Measurements from ENCODE around the gene SLX1A. TPM values are rescaled to one million over a fixed set of nuclear protein-coding genes. Genes with fewer than 3 reads are reported as not detected.
A peak's percentile ranks its signal among the peaks of the same experiment; 100 is the strongest.
"Not testable (repeated sequence)": the region's sequence is repeated elsewhere in the genome, so short reads cannot be mapped to it uniquely, and the experiment has no call there.

The SLX1A gene
- total RNA-seq, 1 donor from 2014 or later, result 16.6 TPM

DNA sequence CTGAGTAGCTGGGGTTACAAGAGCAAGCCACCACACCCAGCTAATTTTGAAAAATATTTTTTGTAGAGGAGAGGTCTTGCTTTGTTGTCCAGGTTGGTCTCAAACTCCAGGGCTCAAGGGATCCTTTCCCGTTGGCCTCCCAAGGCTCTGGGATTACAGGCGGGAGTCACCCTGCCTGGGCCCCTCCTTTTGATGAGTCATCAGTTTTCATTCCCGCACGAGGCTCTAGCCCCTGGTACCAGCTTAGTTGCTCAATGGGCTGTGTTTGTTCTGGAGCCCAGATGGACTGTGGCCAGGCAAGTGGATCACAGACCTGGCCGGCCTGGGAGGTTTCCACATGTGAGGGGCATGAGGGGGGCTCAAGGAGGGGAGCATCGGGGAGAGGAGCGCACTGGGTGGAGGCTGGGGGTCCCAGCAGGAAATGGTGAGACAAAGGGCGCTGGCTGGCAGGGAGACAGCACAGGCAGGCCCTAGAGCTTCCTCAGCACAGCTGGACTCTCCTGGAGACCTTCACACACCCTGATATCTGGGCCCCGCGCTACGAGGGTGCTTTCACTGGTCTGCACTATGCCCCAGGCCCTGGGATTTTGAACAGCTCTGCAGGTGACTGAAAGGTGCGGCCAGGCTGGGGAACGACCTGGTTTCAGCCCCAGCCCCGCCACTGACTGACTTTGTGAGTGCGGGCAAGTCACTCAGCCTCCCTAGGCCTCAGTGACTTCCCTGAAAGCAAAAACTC, 6.1 kb downstream of the SLX1A start:
- H3K27ac Mint-ChIP-seq (ENCODE audit: unreplicated experiment); H3K9me3 Mint-ChIP-seq (ENCODE audit: unreplicated experiment); H3K36me3 Mint-ChIP-seq (ENCODE audit: unreplicated experiment); H3K4me3 Mint-ChIP-seq (ENCODE audit: unreplicated experiment); DNase-seq; H3K27me3 Mint-ChIP-seq (ENCODE audit: unreplicated experiment); H3K4me1 Mint-ChIP-seq (ENCODE audit: low read depth, unreplicated experiment): not testable (repeated sequence)

DNA sequence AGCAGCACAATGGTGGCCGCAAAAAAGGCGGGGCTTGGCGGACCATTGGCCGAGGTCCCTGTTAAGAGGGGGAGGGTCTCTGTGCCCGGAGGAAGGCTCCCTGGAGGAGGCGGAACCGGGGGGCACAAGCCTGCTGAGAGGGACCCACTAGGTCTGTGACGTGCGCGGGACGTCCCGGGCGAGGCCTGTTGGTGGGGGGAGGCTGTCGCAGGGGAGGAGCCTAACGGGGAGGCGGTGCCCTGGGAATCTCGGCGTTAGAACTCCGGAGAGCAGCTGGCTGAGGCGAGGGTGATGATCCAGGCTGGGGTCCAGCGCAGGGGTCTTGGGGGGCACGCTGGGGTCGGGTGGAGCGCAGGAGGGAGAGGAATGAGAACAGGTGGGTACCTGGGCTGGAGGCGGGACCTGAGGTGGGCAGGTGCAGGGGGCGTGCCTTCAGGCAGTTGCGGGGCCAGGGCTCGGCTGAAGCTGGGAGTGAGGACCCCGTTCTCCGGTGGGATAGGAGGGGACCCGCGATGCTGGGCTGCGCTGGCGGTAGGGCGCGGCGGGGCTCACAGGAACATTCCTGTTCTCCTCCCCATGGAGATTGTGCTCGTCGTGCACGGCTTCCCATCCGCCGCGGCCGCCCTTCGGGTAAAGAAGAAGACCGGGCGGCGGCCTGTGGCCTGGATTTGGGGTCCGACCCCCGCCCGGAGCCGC, 12.0 kb downstream of the SLX1A start:
- not testable (repeated sequence) for H3K36me3 Mint-ChIP-seq (ENCODE audit: unreplicated experiment); H3K27me3 Mint-ChIP-seq (ENCODE audit: unreplicated experiment); H3K4me1 Mint-ChIP-seq (ENCODE audit: low read depth, unreplicated experiment); H3K4me3 Mint-ChIP-seq (ENCODE audit: unreplicated experiment); H3K27ac Mint-ChIP-seq (ENCODE audit: unreplicated experiment); H3K9me3 Mint-ChIP-seq (ENCODE audit: unreplicated experiment)
- peak; percentile 28 for DNase-seq

DNA sequence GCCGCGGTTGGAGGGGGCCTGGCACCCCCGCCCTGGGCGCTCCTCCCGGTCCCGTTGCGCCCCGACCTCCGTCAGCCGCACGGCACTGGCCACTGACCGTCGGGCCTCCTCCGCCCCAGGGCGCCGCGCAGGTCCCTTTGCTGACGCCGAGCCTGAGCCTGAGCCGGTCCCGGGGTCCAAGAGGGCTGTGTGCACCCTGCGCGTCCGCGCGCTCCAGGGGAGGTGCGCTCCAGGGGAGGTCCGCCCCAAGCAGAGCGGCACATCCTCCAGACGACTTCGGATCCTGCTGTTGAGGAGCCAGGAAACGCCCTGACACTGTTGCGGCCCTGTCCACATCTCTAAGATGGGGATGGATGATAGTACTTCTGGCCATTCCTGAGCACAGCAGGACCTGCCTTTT, 12.6 kb downstream of the SLX1A start:
- not testable (repeated sequence) for DNase-seq; H3K36me3 Mint-ChIP-seq (ENCODE audit: unreplicated experiment); H3K4me1 Mint-ChIP-seq (ENCODE audit: low read depth, unreplicated experiment); H3K9me3 Mint-ChIP-seq (ENCODE audit: unreplicated experiment); H3K27ac Mint-ChIP-seq (ENCODE audit: unreplicated experiment); H3K4me3 Mint-ChIP-seq (ENCODE audit: unreplicated experiment); H3K27me3 Mint-ChIP-seq (ENCODE audit: unreplicated experiment)

DNA sequence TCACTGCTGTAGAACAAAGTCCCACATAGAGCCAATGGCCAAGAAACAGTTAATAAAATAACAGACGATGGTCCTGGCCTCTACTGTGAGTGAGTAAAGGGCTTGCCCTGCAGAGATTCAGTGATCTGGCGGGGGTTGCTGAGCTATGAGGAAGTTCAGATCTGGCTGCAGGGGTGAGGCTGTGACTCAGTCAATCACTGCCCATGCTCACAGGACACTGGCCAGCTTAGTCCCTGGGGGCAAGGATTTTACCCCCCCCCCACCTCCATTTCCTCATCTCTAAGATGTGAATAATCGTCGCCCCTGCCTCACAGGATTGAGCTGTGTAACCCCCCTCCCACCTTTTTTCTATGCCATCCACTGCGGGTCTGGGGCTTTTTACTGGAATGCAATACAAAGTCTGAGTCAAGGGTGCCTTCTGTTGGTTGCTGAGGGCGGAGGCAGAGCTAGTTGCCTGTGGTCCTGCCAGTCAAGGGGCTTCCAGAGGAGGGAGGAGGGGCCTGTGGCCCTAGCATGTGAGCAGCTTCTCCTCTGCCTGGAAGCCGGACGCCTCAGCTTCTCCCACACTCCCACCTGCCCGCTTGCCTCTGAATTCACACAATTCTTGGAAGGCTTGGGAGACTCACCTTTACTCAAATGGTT, 13.5 kb downstream of the SLX1A start:
- not testable (repeated sequence) for H3K27me3 Mint-ChIP-seq (ENCODE audit: unreplicated experiment); H3K9me3 Mint-ChIP-seq (ENCODE audit: unreplicated experiment); H3K4me3 Mint-ChIP-seq (ENCODE audit: unreplicated experiment); H3K36me3 Mint-ChIP-seq (ENCODE audit: unreplicated experiment); H3K27ac Mint-ChIP-seq (ENCODE audit: unreplicated experiment); H3K4me1 Mint-ChIP-seq (ENCODE audit: low read depth, unreplicated experiment)
- peak; percentile 18 for DNase-seq

DNA sequence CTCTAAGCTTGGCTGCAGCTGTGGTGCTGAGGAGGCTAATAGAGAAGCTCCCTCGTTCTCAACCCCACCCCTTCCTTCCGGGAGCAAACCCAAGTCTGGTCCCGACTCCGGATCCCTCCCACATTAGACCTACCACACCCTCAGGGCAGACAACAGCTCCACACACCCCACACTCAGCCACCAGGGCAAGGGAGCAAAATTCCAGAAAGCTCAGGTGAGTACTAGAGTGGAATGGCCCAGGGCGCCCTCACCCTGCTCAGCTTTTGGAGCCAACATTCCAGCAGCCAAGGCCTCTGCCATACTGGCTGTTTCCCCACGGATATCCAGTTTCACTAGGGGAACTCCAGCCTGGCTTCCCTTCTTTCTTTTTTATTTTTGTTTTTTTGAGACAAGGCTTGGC, 15.4 kb downstream of the SLX1A start:
- H3K9me3 Mint-ChIP-seq (ENCODE audit: unreplicated experiment); H3K4me3 Mint-ChIP-seq (ENCODE audit: unreplicated experiment); H3K27me3 Mint-ChIP-seq (ENCODE audit: unreplicated experiment); H3K27ac Mint-ChIP-seq (ENCODE audit: unreplicated experiment); H3K36me3 Mint-ChIP-seq (ENCODE audit: unreplicated experiment); H3K4me1 Mint-ChIP-seq (ENCODE audit: low read depth, unreplicated experiment); DNase-seq: not testable (repeated sequence)

GRCh38 chr16:30211414-30211813, 17.7 kb downstream of the SLX1A start:
- not testable (repeated sequence) for H3K27ac Mint-ChIP-seq (ENCODE audit: unreplicated experiment); H3K4me1 Mint-ChIP-seq (ENCODE audit: low read depth, unreplicated experiment); H3K27me3 Mint-ChIP-seq (ENCODE audit: unreplicated experiment); H3K36me3 Mint-ChIP-seq (ENCODE audit: unreplicated experiment); DNase-seq; H3K9me3 Mint-ChIP-seq (ENCODE audit: unreplicated experiment); H3K4me3 Mint-ChIP-seq (ENCODE audit: unreplicated experiment)

DNA sequence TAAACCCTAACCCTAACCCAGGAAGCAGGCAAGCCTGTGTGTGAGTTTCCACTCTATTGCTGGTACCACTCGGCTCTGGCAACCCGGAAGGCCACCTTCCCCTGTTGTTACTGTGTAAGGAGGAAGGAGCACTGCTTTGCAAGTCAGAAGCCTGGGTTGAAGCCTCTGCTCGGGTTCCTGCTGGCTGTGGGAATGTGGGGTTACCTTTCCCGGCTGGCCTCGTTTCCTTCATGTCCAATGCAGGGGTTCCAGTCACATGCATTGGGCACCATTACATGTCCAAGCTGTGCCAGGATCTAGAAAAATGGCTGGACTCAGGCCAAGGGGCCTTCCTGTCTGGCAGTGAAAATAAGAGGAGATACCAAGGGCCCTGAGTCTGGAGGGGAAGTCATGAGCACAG, 23.4 kb downstream of the SLX1A start:
- not testable (repeated sequence) for H3K27ac Mint-ChIP-seq (ENCODE audit: unreplicated experiment); H3K4me3 Mint-ChIP-seq (ENCODE audit: unreplicated experiment); H3K36me3 Mint-ChIP-seq (ENCODE audit: unreplicated experiment); DNase-seq; H3K27me3 Mint-ChIP-seq (ENCODE audit: unreplicated experiment); H3K9me3 Mint-ChIP-seq (ENCODE audit: unreplicated experiment); H3K4me1 Mint-ChIP-seq (ENCODE audit: low read depth, unreplicated experiment)

Other genes starting within 250 kb of the SLX1A start
- 88.0 TPM for gene TMEM219, start 231.8 kb upstream of the SLX1A start, total RNA-seq (ENCODE audit: unreplicated experiment)
- 58.5 TPM for gene TAOK2, start 220.0 kb upstream of the SLX1A start, total RNA-seq (ENCODE audit: unreplicated experiment)
- 12.2 TPM for gene HIRIP3, start 198.3 kb upstream of the SLX1A start, total RNA-seq (ENCODE audit: unreplicated experiment)
- gene INO80E, start 197.6 kb upstream of the SLX1A start, total RNA-seq (ENCODE audit: unreplicated experiment), result 71.4 TPM
- gene DOC2A, start 182.8 kb upstream of the SLX1A start, total RNA-seq (ENCODE audit: unreplicated experiment), result 4.2 TPM
- not detected for gene C16orf92, start 170.7 kb upstream of the SLX1A start, total RNA-seq (ENCODE audit: unreplicated experiment)
- gene TLCD3B, start 162.6 kb upstream of the SLX1A start, total RNA-seq (ENCODE audit: unreplicated experiment), result 253 TPM
- 437 TPM for gene ALDOA, start 128.1 kb upstream of the SLX1A start, total RNA-seq (ENCODE audit: unreplicated experiment)
- gene PPP4C, start 117.9 kb upstream of the SLX1A start, total RNA-seq (ENCODE audit: unreplicated experiment), result 124 TPM
- 0.86 TPM for gene TBX6, start 102.0 kb upstream of the SLX1A start, total RNA-seq (ENCODE audit: unreplicated experiment)
- gene YPEL3, start 97.7 kb upstream of the SLX1A start, total RNA-seq (ENCODE audit: unreplicated experiment), result 57.9 TPM
- 4.9 TPM for gene GDPD3, start 80.3 kb upstream of the SLX1A start, total RNA-seq (ENCODE audit: unreplicated experiment)
- gene MAPK3, start 70.7 kb upstream of the SLX1A start, total RNA-seq (ENCODE audit: unreplicated experiment), result 63.0 TPM
- 75.2 TPM for gene CORO1A, start 10.3 kb upstream of the SLX1A start, total RNA-seq (ENCODE audit: unreplicated experiment)
- 74.6 TPM for gene BOLA2B, start 209 bp upstream of the SLX1A start, total RNA-seq (ENCODE audit: unreplicated experiment)
- gene SULT1A3, start 5.4 kb downstream of the SLX1A start, total RNA-seq (ENCODE audit: unreplicated experiment), result 15.8 TPM
- gene NPIPB13, start 54.6 kb downstream of the SLX1A start, total RNA-seq (ENCODE audit: unreplicated experiment), result 27.5 TPM
- gene CD2BP2, start 161.4 kb downstream of the SLX1A start, total RNA-seq (ENCODE audit: unreplicated experiment), result 77.8 TPM
- gene TBC1D10B, start 176.6 kb downstream of the SLX1A start, total RNA-seq (ENCODE audit: unreplicated experiment), result 85.2 TPM
- not detected for gene MYL11, start 180.9 kb downstream of the SLX1A start, total RNA-seq (ENCODE audit: unreplicated experiment)
- gene SEPTIN1, start 188.7 kb downstream of the SLX1A start, total RNA-seq (ENCODE audit: unreplicated experiment), result 2.9 TPM
- gene ZNF48, start 201.5 kb downstream of the SLX1A start, total RNA-seq (ENCODE audit: unreplicated experiment), result 74.7 TPM
- 7.8 TPM for gene ZNF771, start 213.7 kb downstream of the SLX1A start, total RNA-seq (ENCODE audit: unreplicated experiment)
- gene DCTPP1, start 236.2 kb downstream of the SLX1A start, total RNA-seq (ENCODE audit: unreplicated experiment), result 37.6 TPM

Measured in glutamatergic neuron (in vitro differentiated cells).